NCI-H226 (cell line): ENCODE data around the gene AGRN.
A peak's percentile ranks its signal among the peaks of the same experiment; 100 is the strongest.

Source experiments
- DNase-seq: peaks from one replicate; pipeline ENCODE4 v3.0.0-alpha.2; 2015

The AGRN gene

DNA sequence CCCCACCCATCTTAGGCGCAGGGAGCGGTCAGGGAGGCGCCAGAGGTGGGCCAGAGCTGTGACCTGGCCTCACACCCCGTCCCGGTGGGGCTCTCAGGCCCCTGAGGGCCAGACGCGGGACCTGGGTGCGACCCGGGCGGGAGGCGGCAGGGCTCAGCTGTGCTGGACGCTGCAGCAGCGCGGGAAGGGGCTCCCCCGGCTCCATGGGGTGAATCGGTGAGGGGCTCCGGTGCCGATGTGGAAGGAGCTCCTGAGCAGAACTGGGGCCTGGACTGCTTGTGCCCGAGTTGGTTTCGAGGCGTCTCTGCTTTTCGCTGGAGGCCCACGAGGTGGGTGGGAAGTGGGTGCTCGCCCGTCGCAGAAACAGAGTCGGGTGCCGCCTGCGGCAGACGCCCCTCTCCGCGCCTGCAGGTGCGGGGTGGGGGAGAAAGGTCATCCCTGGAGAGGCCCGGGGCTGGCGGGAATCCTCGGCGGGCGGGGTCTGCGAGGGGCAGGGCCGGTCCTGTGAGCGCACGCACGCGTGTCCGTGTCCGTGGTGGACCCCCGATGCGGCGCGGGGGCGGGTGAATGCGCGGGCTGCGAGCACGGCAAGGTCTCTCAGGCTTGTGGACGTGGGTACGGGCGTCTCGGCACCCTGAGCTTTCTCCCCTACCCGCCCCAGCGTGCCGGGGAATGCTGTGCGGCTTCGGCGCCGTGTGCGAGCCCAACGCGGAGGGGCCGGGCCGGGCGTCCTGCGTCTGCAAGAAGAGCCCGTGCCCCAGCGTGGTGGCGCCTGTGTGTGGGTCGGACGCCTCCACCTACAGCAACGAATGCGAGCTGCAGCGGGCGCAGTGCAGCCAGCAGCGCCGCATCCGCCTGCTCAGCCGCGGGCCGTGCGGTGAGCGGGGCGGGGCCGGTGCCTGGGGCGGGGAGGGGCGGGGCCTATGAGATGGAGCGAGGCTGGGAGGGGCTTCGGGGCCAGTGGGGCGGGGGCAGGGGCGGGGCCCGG lies 20.4 kb downstream of the AGRN start:
- DNase-seq, result peak; percentile 79

DNA sequence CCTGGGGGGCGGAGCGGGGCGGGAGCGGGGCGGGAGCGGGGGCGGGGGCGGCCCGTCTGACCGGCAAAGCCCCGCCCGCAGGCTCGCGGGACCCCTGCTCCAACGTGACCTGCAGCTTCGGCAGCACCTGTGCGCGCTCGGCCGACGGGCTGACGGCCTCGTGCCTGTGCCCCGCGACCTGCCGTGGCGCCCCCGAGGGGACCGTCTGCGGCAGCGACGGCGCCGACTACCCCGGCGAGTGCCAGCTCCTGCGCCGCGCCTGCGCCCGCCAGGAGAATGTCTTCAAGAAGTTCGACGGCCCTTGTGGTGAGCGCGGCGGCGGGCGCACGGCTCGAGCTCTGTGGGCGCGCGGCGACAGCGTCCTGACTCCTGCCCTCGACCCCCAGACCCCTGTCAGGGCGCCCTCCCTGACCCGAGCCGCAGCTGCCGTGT lies 21.2 kb downstream of the AGRN start:
- DNase-seq, result no peak

DNA sequence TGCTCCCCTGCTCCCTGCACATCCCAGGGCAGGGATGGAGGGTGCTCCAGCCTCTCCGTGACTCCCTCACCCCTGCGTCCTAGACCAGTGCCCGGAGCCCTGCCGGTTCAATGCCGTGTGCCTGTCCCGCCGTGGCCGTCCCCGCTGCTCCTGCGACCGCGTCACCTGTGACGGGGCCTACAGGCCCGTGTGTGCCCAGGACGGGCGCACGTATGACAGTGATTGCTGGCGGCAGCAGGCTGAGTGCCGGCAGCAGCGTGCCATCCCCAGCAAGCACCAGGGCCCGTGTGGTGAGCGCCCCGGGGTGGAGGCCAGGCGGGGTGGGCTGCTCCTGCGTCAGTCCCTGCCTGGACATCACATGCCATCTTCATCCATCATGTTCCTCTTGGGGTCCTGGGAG lies 22.0 kb downstream of the AGRN start:
- DNase-seq, result no peak

DNA sequence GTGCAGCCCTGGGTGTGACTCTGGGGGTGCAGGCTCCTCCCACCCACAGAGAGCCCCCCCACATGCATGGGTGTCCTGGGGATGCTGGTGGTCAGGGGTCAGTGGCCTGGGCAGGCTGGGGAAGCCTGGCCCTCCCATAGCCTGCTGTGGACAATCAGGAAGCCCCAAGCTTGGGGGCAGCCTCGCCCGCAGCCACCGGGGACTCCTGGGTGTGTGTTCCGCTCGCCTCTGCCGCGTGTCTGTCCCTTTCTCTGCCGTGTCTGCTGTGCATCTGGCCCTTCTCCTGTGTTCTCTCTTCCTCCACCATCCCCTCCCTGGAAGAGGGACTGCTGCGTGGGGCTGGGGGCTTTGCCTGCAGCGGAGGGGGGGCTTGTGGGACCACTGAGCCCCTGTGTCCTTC lies 22.9 kb downstream of the AGRN start:
- no peak for DNase-seq

DNA sequence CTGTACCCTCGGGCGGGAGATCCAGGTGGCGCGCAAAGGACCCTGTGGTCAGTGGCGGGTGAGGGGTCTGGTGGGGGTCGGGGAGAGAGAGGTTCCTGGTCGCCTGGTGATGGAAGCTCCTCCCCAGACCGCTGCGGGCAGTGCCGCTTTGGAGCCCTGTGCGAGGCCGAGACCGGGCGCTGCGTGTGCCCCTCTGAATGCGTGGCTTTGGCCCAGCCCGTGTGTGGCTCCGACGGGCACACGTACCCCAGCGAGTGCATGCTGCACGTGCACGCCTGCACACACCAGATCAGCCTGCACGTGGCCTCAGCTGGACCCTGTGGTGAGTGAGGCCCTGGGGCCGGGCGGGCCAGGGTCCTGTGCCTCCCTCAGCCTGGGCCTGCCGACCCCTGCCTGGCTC lies 23.5 kb downstream of the AGRN start:
- DNase-seq, result no peak

DNA sequence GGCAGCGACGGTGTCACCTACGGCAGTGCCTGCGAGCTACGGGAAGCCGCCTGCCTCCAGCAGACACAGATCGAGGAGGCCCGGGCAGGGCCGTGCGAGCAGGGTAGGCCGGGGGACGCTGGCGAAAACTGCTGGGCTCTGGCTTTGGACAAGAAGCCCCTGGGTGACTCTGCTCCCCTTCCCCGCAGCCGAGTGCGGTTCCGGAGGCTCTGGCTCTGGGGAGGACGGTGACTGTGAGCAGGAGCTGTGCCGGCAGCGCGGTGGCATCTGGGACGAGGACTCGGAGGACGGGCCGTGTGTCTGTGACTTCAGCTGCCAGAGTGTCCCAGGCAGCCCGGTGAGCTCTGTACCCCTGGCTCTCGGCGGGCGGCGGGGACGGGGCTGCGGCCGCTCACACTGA lies 24.0 kb downstream of the AGRN start:
- DNase-seq, result no peak

DNA sequence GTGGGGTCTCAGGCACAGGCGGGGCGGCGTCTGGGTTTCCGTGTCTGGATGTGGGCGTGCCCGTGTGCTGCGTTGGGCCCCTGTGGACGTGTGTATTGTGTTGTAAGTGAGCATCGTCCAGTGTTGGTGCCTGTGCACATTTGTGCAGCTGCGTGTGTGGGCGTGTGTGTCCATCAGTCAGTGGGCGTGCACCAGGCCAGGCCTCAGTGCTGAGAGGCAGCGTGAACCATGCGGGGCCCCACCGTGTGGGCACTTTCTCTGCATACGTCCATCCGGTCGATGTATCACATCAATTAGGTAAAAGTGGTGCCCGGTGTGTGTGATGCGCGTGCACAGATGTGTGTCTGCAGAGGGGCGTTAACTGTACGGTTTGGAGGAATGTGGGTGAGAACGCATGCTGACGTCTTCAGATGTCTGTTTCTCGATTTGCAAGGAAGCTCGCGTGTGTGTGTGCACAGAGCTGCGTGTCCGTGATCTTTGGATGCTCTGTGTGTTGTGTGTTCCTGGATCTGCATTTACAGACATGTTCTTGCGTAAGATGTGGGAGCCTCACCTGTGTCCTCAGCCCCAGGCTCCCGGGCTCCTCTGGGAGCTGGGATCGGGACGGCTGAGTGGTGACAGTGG lies 24.6 kb downstream of the AGRN start:
- no peak for DNase-seq

DNA sequence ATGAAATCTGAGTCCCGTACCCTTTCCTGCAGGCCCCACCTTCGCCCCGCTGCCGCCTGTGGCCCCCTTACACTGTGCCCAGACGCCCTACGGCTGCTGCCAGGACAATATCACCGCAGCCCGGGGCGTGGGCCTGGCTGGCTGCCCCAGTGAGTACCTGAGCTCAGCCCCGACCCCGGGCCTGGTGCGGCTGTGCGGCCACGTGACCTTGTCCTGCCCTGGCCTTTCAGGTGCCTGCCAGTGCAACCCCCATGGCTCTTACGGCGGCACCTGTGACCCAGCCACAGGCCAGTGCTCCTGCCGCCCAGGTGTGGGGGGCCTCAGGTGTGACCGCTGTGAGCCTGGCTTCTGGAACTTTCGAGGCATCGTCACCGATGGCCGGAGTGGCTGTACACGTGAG lies 25.2 kb downstream of the AGRN start:
- DNase-seq, result no peak

DNA sequence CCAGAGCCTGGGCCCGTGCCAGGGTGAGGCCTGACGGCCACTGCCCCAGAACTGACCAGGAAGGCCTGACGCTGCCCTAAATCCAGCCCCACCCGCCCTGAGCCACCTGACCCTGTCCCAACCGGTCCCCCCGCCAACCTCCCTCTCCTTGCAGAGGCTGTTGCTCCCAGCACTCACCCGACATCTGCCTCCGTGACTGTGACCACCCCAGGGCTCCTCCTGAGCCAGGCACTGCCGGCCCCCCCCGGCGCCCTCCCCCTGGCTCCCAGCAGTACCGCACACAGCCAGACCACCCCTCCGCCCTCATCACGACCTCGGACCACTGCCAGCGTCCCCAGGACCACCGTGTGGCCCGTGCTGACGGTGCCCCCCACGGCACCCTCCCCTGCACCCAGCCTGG lies 26.3 kb downstream of the AGRN start:
- no peak for DNase-seq

DNA sequence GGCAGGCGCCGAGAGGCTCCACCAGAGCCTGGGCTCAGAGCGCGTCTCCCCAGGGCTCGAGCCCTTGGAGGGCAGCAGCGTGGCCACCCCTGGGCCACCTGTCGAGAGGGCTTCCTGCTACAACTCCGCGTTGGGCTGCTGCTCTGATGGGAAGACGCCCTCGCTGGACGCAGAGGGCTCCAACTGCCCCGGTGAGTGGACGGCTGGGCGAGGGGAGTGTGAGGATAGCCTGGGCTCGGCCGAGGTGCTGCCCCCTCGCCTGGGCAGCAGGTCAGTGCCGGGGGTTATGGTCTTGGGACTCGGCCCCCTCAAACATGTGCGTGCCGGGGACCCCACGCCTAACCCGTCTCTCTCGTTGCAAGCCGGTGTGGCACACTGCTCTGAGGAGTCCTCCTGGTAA lies 26.8 kb downstream of the AGRN start:
- no peak for DNase-seq

DNA sequence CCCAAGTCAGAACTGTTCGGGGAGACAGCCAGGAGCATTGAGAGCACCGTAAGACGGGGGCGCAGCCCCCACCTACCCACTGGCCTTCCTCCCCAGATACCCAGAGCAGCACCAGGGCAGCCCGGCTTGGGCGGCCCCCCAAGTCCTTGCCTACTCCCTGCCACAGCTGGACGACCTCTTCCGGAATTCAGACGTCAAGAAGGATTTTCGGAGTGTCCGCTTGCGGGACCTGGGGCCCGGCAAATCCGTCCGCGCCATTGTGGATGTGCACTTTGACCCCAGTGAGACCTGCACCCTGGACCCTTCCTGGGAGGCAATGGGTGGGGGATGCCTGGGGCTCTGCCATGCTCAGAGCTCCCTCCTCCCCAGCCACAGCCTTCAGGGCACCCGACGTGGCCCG lies 27.5 kb downstream of the AGRN start:
- no peak for DNase-seq

DNA sequence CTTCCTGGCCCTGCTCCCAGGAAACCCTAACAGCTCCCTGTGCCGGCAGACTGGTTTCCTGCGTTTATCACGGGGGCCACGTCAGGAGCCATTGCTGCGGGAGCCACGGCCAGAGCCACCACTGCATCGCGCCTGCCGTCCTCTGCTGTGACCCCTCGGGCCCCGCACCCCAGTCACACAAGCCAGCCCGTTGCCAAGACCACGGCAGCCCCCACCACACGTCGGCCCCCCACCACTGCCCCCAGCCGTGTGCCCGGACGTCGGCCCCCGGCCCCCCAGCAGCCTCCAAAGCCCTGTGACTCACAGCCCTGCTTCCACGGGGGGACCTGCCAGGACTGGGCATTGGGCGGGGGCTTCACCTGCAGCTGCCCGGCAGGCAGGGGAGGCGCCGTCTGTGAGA lies 28.0 kb downstream of the AGRN start:
- no peak for DNase-seq

DNA sequence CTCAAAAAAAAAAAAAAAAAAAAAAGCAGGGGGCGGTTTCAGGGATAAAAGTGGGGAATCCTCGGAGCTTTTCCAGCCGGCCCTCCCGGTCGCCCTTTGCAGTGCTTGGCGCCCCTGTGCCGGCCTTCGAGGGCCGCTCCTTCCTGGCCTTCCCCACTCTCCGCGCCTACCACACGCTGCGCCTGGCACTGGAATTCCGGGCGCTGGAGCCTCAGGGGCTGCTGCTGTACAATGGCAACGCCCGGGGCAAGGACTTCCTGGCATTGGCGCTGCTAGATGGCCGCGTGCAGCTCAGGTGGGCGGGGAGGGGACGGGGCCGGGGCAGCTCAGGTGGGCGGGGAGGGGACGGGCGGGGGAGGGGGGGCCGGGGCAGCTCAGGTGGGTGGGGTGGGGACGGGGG lies 28.8 kb downstream of the AGRN start:
- DNase-seq, result no peak

DNA sequence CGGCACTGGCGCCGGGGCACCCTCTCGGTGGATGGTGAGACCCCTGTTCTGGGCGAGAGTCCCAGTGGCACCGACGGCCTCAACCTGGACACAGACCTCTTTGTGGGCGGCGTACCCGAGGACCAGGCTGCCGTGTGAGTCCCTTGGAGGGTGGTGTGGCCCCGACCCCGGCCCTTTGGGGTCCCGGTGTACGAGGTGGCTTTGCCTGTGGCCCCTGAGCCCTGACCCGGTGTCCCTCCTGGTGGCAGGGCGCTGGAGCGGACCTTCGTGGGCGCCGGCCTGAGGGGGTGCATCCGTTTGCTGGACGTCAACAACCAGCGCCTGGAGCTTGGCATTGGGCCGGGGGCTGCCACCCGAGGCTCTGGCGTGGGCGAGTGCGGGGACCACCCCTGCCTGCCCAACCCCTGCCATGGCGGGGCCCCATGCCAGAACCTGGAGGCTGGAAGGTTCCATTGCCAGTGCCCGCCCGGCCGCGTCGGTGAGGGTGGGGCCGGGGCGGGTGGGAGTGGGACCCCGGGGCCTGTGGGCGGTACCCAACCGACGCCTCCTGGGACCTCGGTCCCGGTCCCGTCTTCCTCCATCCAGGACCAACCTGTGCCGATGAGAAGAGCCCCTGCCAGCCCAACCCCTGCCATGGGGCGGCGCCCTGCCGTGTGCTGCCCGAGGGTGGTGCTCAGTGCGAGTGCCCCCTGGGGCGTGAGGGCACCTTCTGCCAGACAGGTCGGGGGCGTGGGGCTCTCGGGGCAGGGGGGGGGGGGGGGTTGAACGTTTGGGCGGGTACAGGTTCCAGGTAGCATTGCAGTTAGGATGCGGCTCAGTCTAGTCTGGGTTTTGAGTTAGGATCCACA lies 29.6 kb downstream of the AGRN start:
- no peak for DNase-seq

DNA sequence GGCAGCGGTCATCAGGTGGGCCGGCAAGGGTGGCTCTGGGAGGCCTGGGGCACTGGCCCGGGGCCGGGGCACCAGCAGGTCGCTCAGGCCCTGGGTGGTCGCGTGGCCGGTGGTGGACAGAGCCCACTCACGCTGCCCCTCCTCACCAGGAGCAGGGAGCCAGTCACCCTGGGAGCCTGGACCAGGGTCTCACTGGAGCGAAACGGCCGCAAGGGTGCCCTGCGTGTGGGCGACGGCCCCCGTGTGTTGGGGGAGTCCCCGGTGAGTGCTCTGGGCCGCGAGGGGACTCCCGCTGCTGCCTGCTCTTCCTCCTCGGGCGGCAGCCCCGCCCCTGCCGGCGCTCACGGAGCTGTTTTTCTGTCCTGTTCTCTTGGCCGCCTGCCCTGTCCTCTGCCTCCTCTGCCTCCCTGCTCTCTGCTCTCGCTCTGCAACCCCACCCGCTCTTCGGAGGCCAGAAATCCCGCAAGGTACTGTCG lies 30.7 kb downstream of the AGRN start:
- no peak for DNase-seq

DNA sequence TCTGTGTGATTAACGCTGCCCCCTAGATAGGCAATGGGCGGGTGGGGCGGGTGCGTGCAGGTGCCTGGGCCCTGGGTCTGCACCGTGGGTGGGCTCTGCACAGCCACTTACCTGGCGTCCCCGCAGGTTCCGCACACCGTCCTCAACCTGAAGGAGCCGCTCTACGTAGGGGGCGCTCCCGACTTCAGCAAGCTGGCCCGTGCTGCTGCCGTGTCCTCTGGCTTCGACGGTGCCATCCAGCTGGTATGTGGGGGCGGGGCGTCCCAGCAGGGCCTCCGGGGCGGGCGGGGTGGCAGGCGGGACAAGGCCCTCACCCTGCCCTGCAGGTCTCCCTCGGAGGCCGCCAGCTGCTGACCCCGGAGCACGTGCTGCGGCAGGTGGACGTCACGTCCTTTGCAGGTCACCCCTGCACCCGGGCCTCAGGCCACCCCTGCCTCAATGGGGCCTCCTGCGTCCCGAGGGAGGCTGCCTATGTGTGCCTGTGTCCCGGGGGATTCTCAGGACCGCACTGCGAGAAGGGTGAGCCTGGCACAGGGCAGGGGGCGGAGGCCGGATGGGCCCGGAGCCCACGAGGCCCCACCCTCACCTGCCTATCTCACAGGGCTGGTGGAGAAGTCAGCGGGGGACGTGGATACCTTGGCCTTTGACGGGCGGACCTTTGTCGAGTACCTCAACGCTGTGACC lies 31.3 kb downstream of the AGRN start:
- DNase-seq, result no peak

DNA sequence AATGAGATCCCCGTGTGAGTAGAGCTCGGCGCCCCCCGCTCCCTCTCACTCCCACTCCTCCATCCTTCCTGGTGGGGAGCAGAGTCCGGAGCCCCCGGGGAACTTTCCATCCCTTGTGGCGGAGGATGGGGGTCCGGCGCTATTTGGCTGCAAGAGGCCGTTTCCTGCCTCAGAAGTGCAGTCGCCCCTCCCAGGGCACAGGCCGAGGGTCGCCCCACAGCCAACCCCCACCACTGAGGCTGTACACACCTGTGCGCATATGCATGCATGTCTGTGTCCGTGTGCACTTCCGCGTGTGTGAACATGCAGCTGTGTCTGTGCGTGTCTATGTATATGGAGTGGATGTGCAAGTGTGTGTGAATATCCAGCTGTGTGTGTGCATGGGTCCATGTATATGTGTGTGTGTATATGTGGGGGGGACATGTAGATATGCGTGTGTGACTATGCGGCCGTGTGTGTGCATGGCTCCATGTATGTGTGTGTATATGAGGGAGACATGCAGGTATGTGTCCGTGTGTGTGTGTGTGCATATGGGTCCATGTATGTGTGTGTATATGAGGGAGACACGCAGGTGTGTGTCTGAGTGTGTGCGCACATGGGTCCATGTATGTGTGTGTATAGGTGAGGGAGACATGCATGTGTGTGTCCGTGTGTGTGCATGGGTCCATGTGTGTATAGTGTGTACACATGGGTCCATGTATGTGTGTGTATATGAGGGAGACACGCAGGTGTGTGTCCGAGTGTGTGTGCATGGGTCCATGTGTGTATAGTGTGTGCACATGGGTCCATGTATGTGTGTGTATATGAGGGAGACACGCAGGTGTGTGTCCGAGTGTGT lies 32.3 kb downstream of the AGRN start:
- DNase-seq, result no peak

DNA sequence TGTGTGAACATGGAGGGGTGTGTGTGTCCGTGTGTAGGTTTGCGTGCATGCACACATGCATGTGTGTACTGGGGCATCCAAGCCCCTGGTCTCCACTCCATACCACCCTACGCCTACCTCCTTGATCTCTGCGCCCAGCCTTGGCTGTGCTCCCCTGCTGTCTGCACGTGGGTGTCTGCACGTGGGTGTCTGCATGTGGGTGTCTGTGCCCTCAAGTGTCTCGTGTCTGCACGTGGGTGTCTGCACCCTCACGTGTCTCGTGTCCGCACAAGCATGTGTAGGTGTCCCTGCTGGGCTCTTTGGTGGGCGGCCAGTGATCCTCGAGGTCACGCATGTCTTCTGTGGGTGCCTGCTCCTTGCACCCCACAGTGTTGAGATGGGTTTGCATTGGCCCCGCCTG lies 33.1 kb downstream of the AGRN start:
- DNase-seq, result no peak

DNA sequence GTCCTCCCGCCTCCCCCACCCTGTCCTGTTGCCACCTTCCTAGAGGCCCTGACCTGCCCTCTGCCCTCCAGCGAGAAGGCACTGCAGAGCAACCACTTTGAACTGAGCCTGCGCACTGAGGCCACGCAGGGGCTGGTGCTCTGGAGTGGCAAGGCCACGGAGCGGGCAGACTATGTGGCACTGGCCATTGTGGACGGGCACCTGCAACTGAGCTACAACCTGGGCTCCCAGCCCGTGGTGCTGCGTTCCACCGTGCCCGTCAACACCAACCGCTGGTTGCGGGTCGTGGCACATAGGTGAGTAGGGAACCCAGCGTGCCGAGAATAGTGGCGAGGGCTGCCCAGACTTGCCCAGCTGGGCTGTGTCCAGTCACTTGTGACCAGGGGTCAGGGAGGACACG lies 33.8 kb downstream of the AGRN start:
- DNase-seq, result no peak

DNA sequence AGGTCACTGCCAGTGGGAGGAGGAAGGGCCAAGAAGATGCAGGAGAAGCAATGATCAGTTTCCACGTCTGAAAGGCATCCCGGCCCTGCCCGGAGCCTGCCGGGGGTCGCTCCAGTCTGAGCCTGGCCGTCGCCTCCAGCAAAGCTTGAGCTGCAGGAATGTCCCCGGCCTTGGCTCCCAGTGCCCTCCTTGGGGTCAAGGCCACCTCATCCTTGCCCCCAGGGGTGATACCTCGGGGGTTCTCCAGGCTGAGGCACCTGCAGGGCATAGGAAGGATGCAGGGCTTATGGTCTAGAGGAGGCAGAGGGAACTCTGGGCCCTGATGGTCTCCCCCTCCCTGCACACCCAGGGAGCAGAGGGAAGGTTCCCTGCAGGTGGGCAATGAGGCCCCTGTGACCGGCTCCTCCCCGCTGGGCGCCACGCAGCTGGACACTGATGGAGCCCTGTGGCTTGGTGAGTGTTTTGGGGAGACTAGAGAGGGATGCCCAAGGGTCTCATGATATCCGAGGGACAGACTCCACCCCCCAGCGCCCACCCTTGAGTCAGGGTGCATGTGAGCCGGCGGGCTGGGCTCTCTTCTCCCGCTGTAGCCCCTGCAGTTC lies 34.3 kb downstream of the AGRN start:
- no peak for DNase-seq

DNA sequence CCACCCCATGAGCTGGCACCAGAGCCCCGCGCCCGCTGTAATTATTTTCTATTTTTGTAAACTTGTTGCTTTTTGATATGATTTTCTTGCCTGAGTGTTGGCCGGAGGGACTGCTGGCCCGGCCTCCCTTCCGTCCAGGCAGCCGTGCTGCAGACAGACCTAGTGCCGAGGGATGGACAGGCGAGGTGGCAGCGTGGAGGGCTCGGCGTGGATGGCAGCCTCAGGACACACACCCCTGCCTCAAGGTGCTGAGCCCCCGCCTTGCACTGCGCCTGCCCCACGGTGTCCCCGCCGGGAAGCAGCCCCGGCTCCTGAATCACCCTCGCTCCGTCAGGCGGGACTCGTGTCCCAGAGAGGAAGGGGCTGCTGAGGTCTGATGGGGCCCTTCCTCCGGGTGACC lies 35.1 kb downstream of the AGRN start:
- DNase-seq, result no peak
